ENCODE measurements around the gene MT1H. TPM values are rescaled to one million over a fixed set of nuclear protein-coding genes. Genes with fewer than 3 reads are reported as not detected.
"Not testable (repeated sequence)": the region's sequence is repeated elsewhere in the genome, so short reads cannot be mapped to it uniquely, and the experiment has no call there.

The MT1H gene
- total RNA-seq, 5 donors from 2014 or later (not counting 1 experiment from before 2014, with no cell fraction given): 1.4 TPM; not detected in 4

GRCh38 chr16:56672761-56673536 is 3.3 kb downstream of the MT1H start:
- no peaks in the 10 kb centered on the region for H3K36me3 Mint-ChIP-seq
- Histone ChIP-seq H3K9me3 (no peaks in the 10 kb centered on the region), H3K36me3 (ENCODE audit: control insufficient read depth in 2 of 2, extremely low read depth in 1 of 2, insufficient read depth in 1 of 2, low read length in 1 of 2) (no peaks in the 10 kb centered on the region), H3K27me3 (replicated peaks in 1 of 2; ENCODE audit: control insufficient read depth in 2 of 2, extremely low read depth in 1 of 2, insufficient read depth in 2 of 2, low read length in 1 of 2) (peaks cover 17 to 53% of the 10 kb centered on the region in 2 experiments), H3K27ac (ENCODE audit: low read length) (no peak overlapping the region), H3K4me3 (ENCODE audit: control insufficient read depth in 1 of 2, extremely low read depth in 1 of 2, low read length in 1 of 2) (no peak overlapping the region), H3K4me1 (ENCODE audit: control insufficient read depth in 1 of 2, extremely low read depth in 1 of 2, insufficient read depth in 2 of 2, low read length in 2 of 2) (peaks cover 3 to 27% of the 10 kb centered on the region in 2 experiments)
- ATAC-seq (replicated peaks in 1 of 4): no peak
- H3K27me3 Mint-ChIP-seq: peaks cover 30 to 63% of the 10 kb centered on the region in 2 donors
- peaks cover 22 to 34% (median 31%) of the 10 kb centered on the region in 3 donors for H3K4me1 Mint-ChIP-seq
- no peaks in the 10 kb centered on the region for H3K9me3 Mint-ChIP-seq
- 80% methylated on average over 7 of the region's 11 CpGs for WGBS (ENCODE audit: insufficient coverage)
- DNase-seq: no peak
- CTCF ChIA-PET: interaction anchor here in 1 of 2 donors (0.6 kb wide), 1 partner anchor 149 kb away, joined by 3 read pairs; no protein-coding TSS in a partner anchor
- H3K27ac Mint-ChIP-seq: no peak overlapping the region
- POLR2A ChIA-PET: no interaction called here
- H3K4me3 Mint-ChIP-seq: no peak overlapping the region

GRCh38 chr16:56673921-56674320 is 4.3 kb downstream of the MT1H start:
- H3K4me1 Mint-ChIP-seq: peaks cover 16 to 24% (median 23%) of the 10 kb centered on the region in 3 donors
- no peaks in the 10 kb centered on the region for H3K9me3 ChIP-seq
- peaks cover 3 to 22% of the 10 kb centered on the region in 2 experiments for H3K4me1 ChIP-seq (ENCODE audit: control insufficient read depth in 1 of 2, extremely low read depth in 1 of 2, insufficient read depth in 2 of 2, low read length in 2 of 2)
- no peaks in the 10 kb centered on the region for H3K9me3 Mint-ChIP-seq
- no peak overlapping the region for H3K4me3 ChIP-seq (ENCODE audit: control insufficient read depth in 1 of 2, extremely low read depth in 1 of 2, low read length in 1 of 2)
- H3K27ac ChIP-seq (ENCODE audit: low read length): no peak overlapping the region
- H3K27me3 Mint-ChIP-seq: peaks cover 22 to 54% of the 10 kb centered on the region in 2 donors
- CTCF ChIA-PET: interaction anchor here in 1 of 2 donors (0.7 to 1.5 kb wide), 2 partner anchors 28 to 298 kb away, joined by 3 to 8 read pairs; no protein-coding TSS in a partner anchor
- ATAC-seq (replicated peaks in 1 of 4): peak in 3 of 4 experiments; percentile 40 to 51 (median 43)
- WGBS (ENCODE audit: insufficient coverage): 39% methylated on average over 7 of the region's 12 CpGs
- H3K36me3 ChIP-seq (ENCODE audit: control insufficient read depth in 2 of 2, extremely low read depth in 1 of 2, insufficient read depth in 1 of 2, low read length in 1 of 2): no peaks in the 10 kb centered on the region
- no peaks in the 10 kb centered on the region for H3K36me3 Mint-ChIP-seq
- peaks cover 14 to 43% of the 10 kb centered on the region in 2 experiments for H3K27me3 ChIP-seq (replicated peaks in 1 of 2; ENCODE audit: control insufficient read depth in 2 of 2, extremely low read depth in 1 of 2, insufficient read depth in 2 of 2, low read length in 1 of 2)
- peak overlapping the region in 1 of 3 donors; percentile 45 for H3K4me3 Mint-ChIP-seq
- peak in 7 of 35 experiments; percentile 18 to 46 (median 24) for DNase-seq
- POLR2A ChIA-PET: no interaction called here
- no peak overlapping the region for H3K27ac Mint-ChIP-seq

GRCh38 chr16:56674570-56674969 is 5.0 kb downstream of the MT1H start:
- H3K36me3 ChIP-seq (ENCODE audit: control insufficient read depth in 2 of 2, extremely low read depth in 1 of 2, insufficient read depth in 1 of 2, low read length in 1 of 2); H3K9me3 ChIP-seq; H3K9me3 Mint-ChIP-seq; H3K27ac Mint-ChIP-seq; H3K27ac ChIP-seq (ENCODE audit: low read length); POLR2A ChIA-PET; H3K4me3 ChIP-seq (ENCODE audit: control insufficient read depth in 1 of 2, extremely low read depth in 1 of 2, low read length in 1 of 2); H3K36me3 Mint-ChIP-seq; ATAC-seq (replicated peaks in 1 of 4); DNase-seq: not testable (repeated sequence)
- 80% methylated on average over 1 of the region's 6 CpGs for WGBS (ENCODE audit: insufficient coverage)
- Mint-ChIP-seq H3K27me3 (peaks cover 18 to 49% of the 10 kb centered on the region in 2 donors), H3K4me1 (peaks cover 14 to 21% (median 20%) of the 10 kb centered on the region in 3 donors), H3K4me3 (peak overlapping the region in 1 of 3 donors; percentile 85)
- CTCF ChIA-PET: interaction anchor here in 1 of 2 donors (1.5 kb wide), 1 partner anchor 27 kb away, joined by 8 read pairs; no protein-coding TSS in a partner anchor
- H3K4me1 ChIP-seq (ENCODE audit: control insufficient read depth in 1 of 2, extremely low read depth in 1 of 2, insufficient read depth in 2 of 2, low read length in 2 of 2): peaks cover 3 to 19% of the 10 kb centered on the region in 2 experiments
- peaks cover 11 to 37% of the 10 kb centered on the region in 2 experiments for H3K27me3 ChIP-seq (replicated peaks in 1 of 2; ENCODE audit: control insufficient read depth in 2 of 2, extremely low read depth in 1 of 2, insufficient read depth in 2 of 2, low read length in 1 of 2)

GRCh38 chr16:56675685-56676210 is 6.1 kb downstream of the MT1H start:
- CTCF ChIA-PET: interaction anchor here (0.7 to 1.5 kb wide), 2 partner anchors 26 to 56 kb away, joined by 3 to 4 read pairs; no protein-coding TSS in a partner anchor
- Mint-ChIP-seq H3K36me3 (no peaks in the 10 kb centered on the region), H3K4me3 (peak overlapping the region; percentile 61 to 85 (median 66)), H3K27ac (peak overlapping the region in 1 of 2 donors; percentile 78), H3K9me3 (no peaks in the 10 kb centered on the region), H3K27me3 (peaks cover 12 to 38% of the 10 kb centered on the region in 2 donors), H3K4me1 (peaks cover 10 to 20% (median 16%) of the 10 kb centered on the region in 3 donors)
- H3K4me1 ChIP-seq (ENCODE audit: control insufficient read depth in 1 of 2, extremely low read depth in 1 of 2, insufficient read depth in 2 of 2, low read length in 2 of 2): peaks cover 3 to 13% of the 10 kb centered on the region in 2 experiments
- POLR2A ChIA-PET: interaction anchor here (0.6 to 1.2 kb wide), 4 partner anchors 33 to 1733 kb away, joined by 3 to 10 read pairs (median 6); partner anchors contain the start of gene MT2A (in 1 of the 2)
- no peak overlapping the region for H3K27ac ChIP-seq (ENCODE audit: low read length)
- H3K36me3 ChIP-seq (ENCODE audit: control insufficient read depth in 2 of 2, extremely low read depth in 1 of 2, insufficient read depth in 1 of 2, low read length in 1 of 2): no peaks in the 10 kb centered on the region
- ATAC-seq (replicated peaks in 1 of 4): peak; percentile 62 to 91 (median 84)
- WGBS (ENCODE audit: insufficient coverage): 0% methylated on average over 8 of the region's 32 CpGs
- H3K4me3 ChIP-seq (ENCODE audit: control insufficient read depth in 1 of 2, extremely low read depth in 1 of 2, low read length in 1 of 2): peak overlapping the region; percentile 44 to 52
- H3K9me3 ChIP-seq: no peaks in the 10 kb centered on the region
- H3K27me3 ChIP-seq (replicated peaks in 1 of 2; ENCODE audit: control insufficient read depth in 2 of 2, extremely low read depth in 1 of 2, insufficient read depth in 2 of 2, low read length in 1 of 2): peaks cover 8 to 25% of the 10 kb centered on the region in 2 experiments
- peak in 31 of 35 experiments; percentile 18 to 67 (median 46) for DNase-seq

GRCh38 chr16:56677474-56677873 is 7.9 kb downstream of the MT1H start:
- ATAC-seq (replicated peaks in 1 of 4) (no peak), DNase-seq (no peak)
- Histone ChIP-seq H3K27me3 (replicated peaks in 1 of 2; ENCODE audit: control insufficient read depth in 2 of 2, extremely low read depth in 1 of 2, insufficient read depth in 2 of 2, low read length in 1 of 2) (peaks cover 5 to 18% of the 10 kb centered on the region in 2 experiments), H3K27ac (ENCODE audit: low read length) (no peak overlapping the region), H3K36me3 (ENCODE audit: control insufficient read depth in 2 of 2, extremely low read depth in 1 of 2, insufficient read depth in 1 of 2, low read length in 1 of 2) (no peaks in the 10 kb centered on the region), H3K9me3 (no peaks in the 10 kb centered on the region), H3K4me3 (ENCODE audit: control insufficient read depth in 1 of 2, extremely low read depth in 1 of 2, low read length in 1 of 2) (no peak overlapping the region), H3K4me1 (ENCODE audit: control insufficient read depth in 1 of 2, extremely low read depth in 1 of 2, insufficient read depth in 2 of 2, low read length in 2 of 2) (peaks cover 7 to 23% of the 10 kb centered on the region in 2 experiments)
- Mint-ChIP-seq H3K36me3 (no peaks in the 10 kb centered on the region), H3K9me3 (no peaks in the 10 kb centered on the region), H3K27ac (no peak overlapping the region), H3K27me3 (peaks cover 0 to 22% of the 10 kb centered on the region in 2 donors), H3K4me3 (no peak overlapping the region), H3K4me1 (peaks cover 16 to 28% (median 26%) of the 10 kb centered on the region in 3 donors)
- 82% methylated on average over 2 of the region's 3 CpGs for whole genome bisulfite sequencing (ENCODE audit: insufficient coverage)
- CTCF ChIA-PET: no interaction called here
- POLR2A ChIA-PET: no interaction called here

GRCh38 chr16:56679078-56679730 is 9.6 kb downstream of the MT1H start:
- H3K4me1 Mint-ChIP-seq: peaks cover 32 to 41% (median 37%) of the 10 kb centered on the region in 3 donors
- Histone ChIP-seq H3K4me3 (ENCODE audit: control insufficient read depth in 1 of 2, extremely low read depth in 1 of 2, low read length in 1 of 2) (no peak overlapping the region), H3K9me3 (no peaks in the 10 kb centered on the region), H3K27me3 (replicated peaks in 1 of 2; ENCODE audit: control insufficient read depth in 2 of 2, extremely low read depth in 1 of 2, insufficient read depth in 2 of 2, low read length in 1 of 2) (peaks cover 0 to 18% of the 10 kb centered on the region in 2 experiments), H3K27ac (ENCODE audit: low read length) (no peak overlapping the region), H3K4me1 (ENCODE audit: control insufficient read depth in 1 of 2, extremely low read depth in 1 of 2, insufficient read depth in 2 of 2, low read length in 2 of 2) (peaks cover 12 to 39% of the 10 kb centered on the region in 2 experiments), H3K36me3 (ENCODE audit: control insufficient read depth in 2 of 2, extremely low read depth in 1 of 2, insufficient read depth in 1 of 2, low read length in 1 of 2) (no peaks in the 10 kb centered on the region)
- ChIA-PET POLR2A (no interaction called here), CTCF (interaction anchor here in 1 of 2 donors (0.6 kb wide), 1 partner anchor 334 kb away, joined by 3 read pairs; no protein-coding TSS in a partner anchor)
- DNase-seq (no peak), ATAC-seq (replicated peaks in 1 of 4) (no peak)
- peak overlapping the region in 1 of 2 donors; percentile 22 for H3K27ac Mint-ChIP-seq
- no CpG with 5 or more reads among the region's 3 CpGs for WGBS (ENCODE audit: insufficient coverage)
- H3K4me3 Mint-ChIP-seq: no peak overlapping the region
- peaks cover under 1% of the 10 kb centered on the region for H3K36me3 Mint-ChIP-seq
- H3K27me3 Mint-ChIP-seq: peaks cover 0 to 17% of the 10 kb centered on the region in 2 donors
- no peaks in the 10 kb centered on the region for H3K9me3 Mint-ChIP-seq
